SK-N-SH treated with all-trans-retinoic acid at 6 μM for 48 hours (cell line): ENCODE measurements around the gene ANK3.

ENCODE experiments used
- ATAC-seq: fragments of 200-7000 bp; cut with Tn5 transposase; 3 replicates; pipeline ENCODE4 v1.9.1; 2020; ENCODE audit warnings: mild to moderate bottlenecking, moderate library complexity
- ARNTL ChIP-seq: fragments of 450-650 bp; formaldehyde crosslinking; IDR thresholded peaks from 2 replicates; pipeline ENCODE4 v1.5.0; 2020; ENCODE audit warnings: low read depth, mild to moderate bottlenecking, moderate library complexity, borderline replicate concordance
- BACH2 ChIP-seq: fragments of 250-450 bp; sonication (Bioruptor Pico); IDR thresholded peaks from 2 replicates; pipeline ENCODE4 v1.9.0; 2021; ENCODE audit warnings: mild to moderate bottlenecking, borderline replicate concordance
- CREB5 ChIP-seq: fragments of 250-450 bp; sonication (Bioruptor Pico); IDR thresholded peaks from 2 replicates; pipeline ENCODE4 v1.5.1; 2020; ENCODE audit warnings: low read depth, mild to moderate bottlenecking, moderate library complexity
- ESRRG ChIP-seq: fragments of 250-450 bp; sonication (Bioruptor Pico); IDR thresholded peaks from 2 replicates; pipeline ENCODE4 v1.6.1; 2021; ENCODE audit warnings: mild to moderate bottlenecking
- GLIS3 ChIP-seq: fragments of 250-450 bp; sonication (Bioruptor Pico); IDR thresholded peaks from 2 replicates; pipeline ENCODE4 v1.5.0; 2020; ENCODE audit warnings: mild to moderate bottlenecking, moderate library complexity
- ISL1 ChIP-seq: fragments of 250-450 bp; sonication (Bioruptor Pico); IDR thresholded peaks from 2 replicates; pipeline ENCODE4 v2.1.2; 2022; ENCODE audit warnings: mild to moderate bottlenecking, moderate library complexity
- PATZ1 ChIP-seq: fragments of 250-450 bp; sonication (Bioruptor Pico); IDR thresholded peaks from 2 replicates; pipeline ENCODE4 v1.8.0; 2020; ENCODE audit warnings: mild to moderate bottlenecking, moderate library complexity, borderline replicate concordance
- RARB ChIP-seq: fragments of 250-450 bp; sonication (Bioruptor Pico); IDR thresholded peaks from 2 replicates; pipeline ENCODE4 v1.8.0; 2021; ENCODE audit warnings: mild to moderate bottlenecking, moderate library complexity
- SNAI2 ChIP-seq: fragments of 250-450 bp; sonication (Bioruptor Pico); IDR thresholded peaks from 2 replicates; pipeline ENCODE4 v1.5.0; 2020; ENCODE audit warnings: mild to moderate bottlenecking, moderate library complexity
- TSHZ2 ChIP-seq: fragments of 250-450 bp; sonication (Bioruptor Pico); IDR thresholded peaks from 2 replicates; pipeline ENCODE4 v1.5.0; 2020; ENCODE audit warnings: mild to moderate bottlenecking, moderate library complexity
- ZFP3 ChIP-seq: fragments of 250-450 bp; sonication (Bioruptor Pico); IDR thresholded peaks from 2 replicates; pipeline ENCODE4 v1.5.0; 2020; ENCODE audit warnings: mild to moderate bottlenecking, moderate library complexity
- ZNF565 ChIP-seq: fragments of 450-650 bp; formaldehyde crosslinking; conservative IDR thresholded peaks from 2 replicates; pipeline ENCODE4 v1.5.0; 2020; ENCODE audit warnings: low read depth, mild to moderate bottlenecking, moderate library complexity
- ZNF70 ChIP-seq: fragments of 450-650 bp; formaldehyde crosslinking; IDR thresholded peaks from 2 replicates; pipeline ENCODE4 v1.5.0; 2020; ENCODE audit warnings: mild to moderate bottlenecking, moderate library complexity
- ZNF8 ChIP-seq: fragments of 450-650 bp; formaldehyde crosslinking; IDR thresholded peaks from 2 replicates; pipeline ENCODE4 v1.5.0; 2020; ENCODE audit warnings: mild to moderate bottlenecking, moderate library complexity

Gene ANK3

DNA sequence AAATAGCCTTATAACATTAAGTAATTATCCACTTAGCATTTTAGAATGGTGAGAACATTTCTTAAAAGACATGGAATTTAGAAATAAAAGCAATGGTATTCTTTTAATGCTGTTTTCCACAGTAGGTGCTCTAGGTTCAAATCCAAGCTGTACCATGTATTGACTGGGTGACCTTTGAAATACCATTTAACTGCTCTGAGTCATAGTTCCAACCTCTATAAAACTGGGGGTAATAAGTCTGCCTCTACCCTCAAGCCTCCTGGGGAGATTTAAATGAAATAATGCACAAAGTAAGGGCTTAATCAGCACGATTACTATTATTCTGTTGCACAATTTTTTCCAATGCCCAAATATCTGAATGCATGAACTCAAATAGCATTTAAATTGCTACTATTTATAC lies 246.9 kb downstream of the ANK3 start:
- no peak for ATAC-seq
- no peak for TF ChIP-seq ZNF8 (CRISPR knock-in tag)
- TF ChIP-seq ISL1 = no peak
- TF ChIP-seq ZNF565 (CRISPR knock-in tag) = no peak
- no peak for TF ChIP-seq ARNTL (CRISPR knock-in tag)
- no peak for TF ChIP-seq TSHZ2
- TF ChIP-seq BACH2 = no peak

DNA sequence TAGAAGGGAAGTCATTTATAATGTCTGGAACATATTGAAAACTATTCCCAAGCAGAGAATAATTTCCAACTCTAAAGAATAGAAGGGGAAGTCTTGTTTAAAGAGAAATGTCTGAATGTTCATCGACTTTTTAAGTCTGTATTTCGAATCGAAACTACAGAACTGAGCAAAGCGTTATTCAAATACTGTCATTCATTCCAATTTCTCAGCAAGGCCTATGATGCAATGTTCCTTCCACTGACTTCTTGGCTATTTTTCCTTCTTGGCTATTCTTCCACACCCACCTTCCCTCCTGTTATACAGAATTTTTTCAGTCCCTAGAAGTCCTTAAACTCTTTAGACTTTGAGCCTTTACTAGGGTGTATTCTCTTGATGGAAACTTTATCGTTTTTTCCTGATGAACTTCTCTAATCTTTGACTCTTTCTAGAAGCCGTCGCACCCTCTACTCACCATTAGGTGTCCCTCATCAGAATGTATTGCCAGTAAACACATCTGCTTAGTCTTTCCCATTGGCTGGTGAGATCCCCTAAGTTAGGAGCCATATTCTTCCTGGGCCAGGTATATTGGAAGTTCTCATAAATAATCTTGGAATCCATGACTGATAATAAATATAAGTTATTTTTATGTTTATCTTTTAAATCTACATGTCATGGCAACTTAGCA lies 247.6 kb downstream of the ANK3 start:
- TF ChIP-seq GLIS3 (CRISPR knock-in tag) (no peak), CREB5 (CRISPR knock-in tag) (no peak), TSHZ2 (no peak), PATZ1 (no peak)

GRCh38 chr10:60140651-60141632 lies 248.7 kb downstream of the ANK3 start:
- TF ChIP-seq ZNF565 (CRISPR knock-in tag) = no peak
- no peak for TF ChIP-seq SNAI2 (CRISPR knock-in tag)
- no peak for TF ChIP-seq ZNF8 (CRISPR knock-in tag)
- TF ChIP-seq RARB (CRISPR knock-in tag) = no peak
- no peak for TF ChIP-seq ZNF70
- no peak for TF ChIP-seq ZFP3
- TF ChIP-seq ESRRG = no peak
- no peak; the same call in 2 of the 3 replicates for ATAC-seq

More for the DNA sequence above, 247.6 kb downstream of the ANK3 start:
- ATAC-seq = no peak

- ATAC-seq = peak; percentile 69
- no peak for TF ChIP-seq SNAI2 (CRISPR knock-in tag)
- 0 out of 2 replicates have a peak, but pooled peaks have one; percentile 33 for TF ChIP-seq CREB5 (CRISPR knock-in tag)
Measured at GRCh38 chr10:60139798-60140566, 249.7 kb downstream of the ANK3 start.
